ENCODE data around the gene SMARCAL1. TPM values are rescaled to one million over a fixed set of nuclear protein-coding genes. Genes with fewer than 3 reads are reported as not detected.

SMARCAL1 gene
- total and polyA plus RNA-seq, 2 experiments from 2014 or later: 10.3 to 17.2 TPM

- no peak overlapping the region for H2AFZ ChIP-seq
- Mint-ChIP-seq H3K9me3 (peaks cover 19% of the 10 kb centered on the region), H3K4me3 (no peak overlapping the region), H3K27me3 (ENCODE audit: insufficient read depth, low read depth, poor library complexity) (peaks cover 3% of the 10 kb centered on the region), H3K4me1 (peaks cover 16% of the 10 kb centered on the region), H3K36me3 (ENCODE audit: low read depth) (peaks cover 50% of the 10 kb centered on the region), H3K27ac (no peak overlapping the region)
- no peak overlapping the region for H3K4me2 ChIP-seq
- no peak overlapping the region for H3K4me3 ChIP-seq
- H3K79me2 ChIP-seq (replicated peaks; ENCODE audit: insufficient read depth): no peaks in the 10 kb centered on the region
- H3K9me2 ChIP-seq (ENCODE audit: insufficient read depth): no peaks in the 10 kb centered on the region
- ATAC-seq (no peak), DNase-seq (ENCODE audit: low spot score) (no peak)
- no peak overlapping the region for H3K27ac ChIP-seq (ENCODE audit: low read depth)
- no peak for TF ChIP-seq ETS1 (IDR thresholded peaks at IDR 0.05)
- no peak for TF ChIP-seq JUNB (IDR thresholded peaks at IDR 0.05; ENCODE audit: unreplicated experiment)
- no peak for TF ChIP-seq ZNF331 (CRISPR knock-in tag; IDR thresholded peaks at IDR 0.05; ENCODE audit: low read depth)
- no peak for TF ChIP-seq ZNF462 (CRISPR knock-in tag; IDR thresholded peaks at IDR 0.05)
- TF ChIP-seq REST (IDR thresholded peaks at IDR 0.05; ENCODE audit: unreplicated experiment): no peak
- TF ChIP-seq ZNF114 (CRISPR knock-in tag; IDR thresholded peaks at IDR 0.05): no peak
- TF ChIP-seq EZH2phosphoT487 (IDR thresholded peaks at IDR 0.05; ENCODE audit: unreplicated experiment): no peak
- TF ChIP-seq CTCF (conservative IDR thresholded peaks at IDR 0.05; ENCODE audit: low read depth in 2 of 2): no peak
- no peak for TF ChIP-seq NANOG (IDR thresholded peaks at IDR 0.05; ENCODE audit: borderline replicate concordance)
- TF ChIP-seq POLR2AphosphoS5 (IDR thresholded peaks at IDR 0.05; ENCODE audit: low read depth): no peak
- no peak for TF ChIP-seq CREB1 (CRISPR knock-in tag; IDR thresholded peaks at IDR 0.05; ENCODE audit: low read depth)
- H3F3A ChIP-seq (replicated peaks; ENCODE audit: low read depth): no peaks in the 10 kb centered on the region
- H4K20me1 ChIP-seq (replicated peaks; ENCODE audit: insufficient read depth): no peaks in the 10 kb centered on the region
- peaks cover 18% of the 10 kb centered on the region for H3K4me1 ChIP-seq (ENCODE audit: insufficient read depth)
- no peaks in the 10 kb centered on the region for H3K27me3 ChIP-seq (ENCODE audit: insufficient read depth)
- peaks cover 12% of the 10 kb centered on the region; the same call in 1 of the 2 replicates for H3K36me3 ChIP-seq (ENCODE audit: insufficient read depth)
Measured at GRCh38 chr2:216446343-216446742, 34.1 kb downstream of the SMARCAL1 start.

Data from GM23338 (cell line).